ENCODE data around the gene IL4R. TPM values are rescaled to one million over a fixed set of nuclear protein-coding genes. Genes with fewer than 3 reads are reported as not detected.
A peak's percentile ranks its signal among the peaks of the same experiment; 100 is the strongest.

IL4R gene
- total RNA-seq, 1 donor from 2014 or later, result 12.0 TPM

DNA sequence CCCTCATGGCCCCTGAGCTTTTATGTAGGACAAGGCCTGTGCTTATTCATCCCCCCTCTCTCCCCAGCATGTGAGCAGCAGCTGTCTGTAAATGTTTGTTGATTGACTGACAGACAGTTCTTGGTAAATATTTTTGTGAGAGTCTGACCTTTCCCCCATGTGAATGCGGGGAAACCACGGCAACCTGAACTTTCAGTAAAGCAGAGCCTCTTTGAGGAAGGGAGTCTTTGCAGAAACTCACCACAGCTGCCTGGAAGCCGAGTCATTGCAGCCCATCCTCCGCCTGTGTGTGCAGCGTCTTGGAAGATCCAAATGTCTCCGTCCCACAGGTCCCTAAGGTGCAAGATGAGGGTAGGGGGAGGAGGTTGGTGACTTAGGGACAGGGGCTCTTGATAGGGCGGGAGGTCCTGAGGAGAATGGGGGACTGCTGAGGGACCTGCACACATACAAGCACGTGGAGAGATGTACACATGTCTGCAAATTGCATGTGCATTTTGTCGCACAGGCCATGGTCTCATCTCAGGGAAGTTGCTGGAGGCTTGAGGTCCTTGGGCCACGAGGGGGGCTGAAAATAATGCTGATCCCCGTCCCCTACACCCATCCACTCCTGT, 65.2 kb downstream of the IL4R start:
- Histone ChIP-seq H3K4me1 (peaks cover 6% of the 10 kb centered on the region), H3K4me3 (no peak overlapping the region), H3K27me3 (ENCODE audit: low read depth) (peaks cover 36% of the 10 kb centered on the region), H3K36me3 (no peaks in the 10 kb centered on the region), H3K9me3 (replicated peaks) (peaks cover 8% of the 10 kb centered on the region), H3K27ac (replicated peaks) (no peak overlapping the region)
- intact Hi-C loops (cut with micrococcal nuclease), result loop anchor here (10.0 kb wide), 1 partner anchor 204 kb away; no protein-coding TSS in a partner anchor
- TF ChIP-seq, protein P1, sequence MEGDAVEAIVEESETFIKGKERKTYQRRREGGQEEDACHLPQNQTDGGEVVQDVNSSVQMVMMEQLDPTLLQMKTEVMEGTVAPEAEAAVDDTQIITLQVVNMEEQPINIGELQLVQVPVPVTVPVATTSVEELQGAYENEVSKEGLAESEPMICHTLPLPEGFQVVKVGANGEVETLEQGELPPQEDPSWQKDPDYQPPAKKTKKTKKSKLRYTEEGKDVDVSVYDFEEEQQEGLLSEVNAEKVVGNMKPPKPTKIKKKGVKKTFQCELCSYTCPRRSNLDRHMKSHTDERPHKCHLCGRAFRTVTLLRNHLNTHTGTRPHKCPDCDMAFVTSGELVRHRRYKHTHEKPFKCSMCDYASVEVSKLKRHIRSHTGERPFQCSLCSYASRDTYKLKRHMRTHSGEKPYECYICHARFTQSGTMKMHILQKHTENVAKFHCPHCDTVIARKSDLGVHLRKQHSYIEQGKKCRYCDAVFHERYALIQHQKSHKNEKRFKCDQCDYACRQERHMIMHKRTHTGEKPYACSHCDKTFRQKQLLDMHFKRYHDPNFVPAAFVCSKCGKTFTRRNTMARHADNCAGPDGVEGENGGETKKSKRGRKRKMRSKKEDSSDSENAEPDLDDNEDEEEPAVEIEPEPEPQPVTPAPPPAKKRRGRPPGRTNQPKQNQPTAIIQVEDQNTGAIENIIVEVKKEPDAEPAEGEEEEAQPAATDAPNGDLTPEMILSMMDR (IDR thresholded peaks at IDR 0.05; ENCODE audit: borderline replicate concordance), result no peak
- DNase-seq, result no peak

DNA sequence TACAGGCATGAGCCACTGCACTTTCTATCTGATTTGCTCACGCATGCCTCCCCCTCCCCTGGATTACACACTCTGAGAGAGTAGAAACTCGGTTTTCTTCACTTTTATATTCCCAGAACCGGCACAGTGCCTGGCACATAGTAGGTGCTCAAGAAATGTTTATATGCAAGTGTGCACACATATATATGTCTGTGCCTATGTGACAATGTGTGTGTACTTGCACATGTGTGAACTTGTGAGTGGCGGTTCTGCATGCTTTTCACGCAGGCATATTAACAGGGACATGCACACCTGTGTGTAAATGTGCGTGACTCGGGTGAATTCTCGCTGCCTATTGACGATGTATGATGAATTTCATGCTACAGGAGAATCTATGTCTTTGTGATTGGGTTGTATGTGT, 66.1 kb downstream of the IL4R start:
- H3K4me1 ChIP-seq, result peaks cover 2% of the 10 kb centered on the region
- no peak for DNase-seq
- H3K27ac ChIP-seq (replicated peaks), result no peak overlapping the region
- peaks cover 41% of the 10 kb centered on the region for H3K27me3 ChIP-seq (ENCODE audit: low read depth)
- TF ChIP-seq, protein P1 (IDR thresholded peaks at IDR 0.05; ENCODE audit: borderline replicate concordance), result no peak
- intact Hi-C loops (cut with micrococcal nuclease), result loop anchor here (10.0 kb wide), 1 partner anchor 205 kb away; no protein-coding TSS in a partner anchor
- H3K36me3 ChIP-seq, result no peaks in the 10 kb centered on the region
- peaks cover 18% of the 10 kb centered on the region for H3K9me3 ChIP-seq (replicated peaks)
- no peak overlapping the region for H3K4me3 ChIP-seq

DNA sequence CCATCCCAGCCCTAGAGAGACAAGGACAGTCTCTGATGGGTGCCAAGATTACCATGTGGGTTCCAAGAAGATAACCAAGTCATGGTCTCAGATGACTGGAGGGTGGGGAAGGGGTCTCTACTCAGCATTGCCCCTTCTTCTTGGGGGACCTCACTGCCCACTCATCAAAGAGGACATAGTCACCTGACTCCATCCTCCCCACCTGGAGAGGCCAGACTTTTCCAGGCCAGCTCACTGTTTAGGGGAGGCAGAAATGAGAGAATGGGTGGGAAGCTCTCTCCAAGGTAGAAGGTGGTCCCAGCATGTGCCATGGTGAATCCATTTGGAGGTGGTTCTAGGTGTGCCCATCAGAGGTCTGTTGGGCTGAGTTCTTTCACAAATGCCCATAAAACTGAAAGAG, 67.5 kb downstream of the IL4R start:
- Histone ChIP-seq H3K36me3 (no peaks in the 10 kb centered on the region), H3K4me1 (no peaks in the 10 kb centered on the region), H3K9me3 (replicated peaks) (peaks cover 27% of the 10 kb centered on the region), H3K27ac (replicated peaks) (no peak overlapping the region), H3K4me3 (no peak overlapping the region), H3K27me3 (ENCODE audit: low read depth) (peaks cover 41% of the 10 kb centered on the region)
- TF ChIP-seq, protein P1 (IDR thresholded peaks at IDR 0.05; ENCODE audit: borderline replicate concordance), result no peak
- no peak for DNase-seq
- intact Hi-C loops (cut with micrococcal nuclease), result no loop called here

DNA sequence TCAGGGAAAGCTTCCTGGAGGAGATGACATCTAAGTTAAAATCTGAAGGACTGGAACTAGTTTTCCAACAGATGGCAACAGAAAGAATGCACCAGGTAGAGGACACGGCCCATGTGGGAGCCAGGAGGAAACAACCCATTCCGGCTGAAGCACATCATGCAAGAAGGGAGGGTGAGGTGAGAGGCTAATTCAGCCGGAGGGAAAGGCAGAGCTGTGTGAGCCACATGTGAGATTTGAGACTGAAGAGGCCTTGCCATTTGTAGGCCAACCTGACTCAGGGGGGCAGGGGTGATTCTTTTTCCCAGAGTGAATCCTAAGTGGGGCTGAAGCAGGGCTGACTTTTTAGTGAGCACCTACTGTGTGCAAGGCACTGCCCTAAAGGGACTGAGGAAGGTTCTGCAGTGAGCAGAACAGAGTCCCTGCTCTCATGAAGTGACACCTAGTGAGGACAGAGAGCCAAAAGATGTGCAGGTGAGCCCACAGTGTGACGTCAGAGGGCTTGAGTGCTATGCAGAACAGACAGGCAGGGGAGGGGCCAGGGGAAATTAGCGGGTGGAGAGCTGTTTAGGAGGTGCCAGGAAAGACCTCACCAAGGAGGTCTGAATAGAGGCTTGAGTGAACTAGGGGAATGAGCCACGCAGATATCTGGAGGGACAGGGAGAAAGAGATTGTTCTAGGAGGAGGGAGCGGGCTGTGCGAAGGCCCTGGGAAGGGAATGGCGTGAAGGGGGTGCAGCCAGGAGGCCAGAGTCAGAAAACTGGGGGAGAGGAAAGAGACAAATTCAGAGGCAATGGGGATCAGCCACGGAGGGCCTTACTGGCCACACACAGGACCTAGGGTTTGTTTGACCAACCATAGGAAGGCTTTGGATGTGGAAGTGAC, 68.4 kb downstream of the IL4R start:
- intact Hi-C loops (cut with micrococcal nuclease), result no loop called here
- no peak overlapping the region for H3K4me3 ChIP-seq
- no peak overlapping the region for H3K27ac ChIP-seq (replicated peaks)
- H3K27me3 ChIP-seq (ENCODE audit: low read depth), result peaks cover 41% of the 10 kb centered on the region
- TF ChIP-seq, protein P1 (IDR thresholded peaks at IDR 0.05; ENCODE audit: borderline replicate concordance), result no peak
- H3K9me3 ChIP-seq (replicated peaks), result peaks cover 28% of the 10 kb centered on the region
- no peak for DNase-seq
- no peaks in the 10 kb centered on the region for H3K36me3 ChIP-seq
- no peaks in the 10 kb centered on the region for H3K4me1 ChIP-seq

DNA sequence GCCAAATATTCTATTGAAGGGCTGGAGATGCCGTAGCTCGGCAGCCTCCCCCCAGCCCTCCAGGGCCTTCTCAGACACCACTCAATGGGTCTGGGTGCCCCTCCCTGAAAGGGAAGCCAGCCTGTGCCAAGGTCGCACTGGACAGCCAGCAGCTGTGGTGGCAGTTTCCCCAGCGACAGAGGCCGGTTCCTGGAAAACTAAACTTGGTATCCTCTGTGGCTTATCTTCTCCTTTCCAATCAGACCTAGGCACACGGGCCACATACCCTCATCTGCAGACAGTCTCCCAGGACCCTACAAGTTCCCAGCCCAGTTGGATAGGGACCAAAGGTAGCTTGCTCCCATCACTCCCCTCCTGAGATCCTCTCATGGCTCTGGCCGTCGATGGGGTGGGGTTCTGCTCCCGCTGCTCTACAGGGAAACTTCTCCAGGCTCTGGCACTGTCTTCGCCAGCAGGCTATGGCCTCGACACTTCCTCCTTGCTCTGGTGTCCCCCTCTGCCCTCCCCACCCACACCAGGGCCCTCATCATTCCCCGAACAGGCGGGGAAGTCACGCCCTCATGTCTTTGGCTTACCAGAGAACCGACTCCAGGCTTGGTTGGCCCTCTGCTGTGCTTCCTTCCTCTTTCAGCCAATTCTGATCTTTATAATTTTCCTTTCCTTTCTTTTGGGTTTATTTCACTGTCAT, 69.9 kb downstream of the IL4R start:
- Histone ChIP-seq H3K4me1 (no peaks in the 10 kb centered on the region), H3K9me3 (replicated peaks) (peaks cover 28% of the 10 kb centered on the region), H3K4me3 (no peak overlapping the region), H3K27ac (replicated peaks) (peak overlapping the region; percentile 16), H3K27me3 (ENCODE audit: low read depth) (peaks cover 43% of the 10 kb centered on the region), H3K36me3 (no peaks in the 10 kb centered on the region)
- DNase-seq, result peak; percentile 46
- TF ChIP-seq, protein P1 (IDR thresholded peaks at IDR 0.05; ENCODE audit: borderline replicate concordance), result no peak
- intact Hi-C loops (cut with micrococcal nuclease), result no loop called here
